Measurements from ENCODE around the gene COX18.
A peak's percentile ranks its signal among the peaks of the same experiment; 100 is the strongest.

COX18 gene

DNA sequence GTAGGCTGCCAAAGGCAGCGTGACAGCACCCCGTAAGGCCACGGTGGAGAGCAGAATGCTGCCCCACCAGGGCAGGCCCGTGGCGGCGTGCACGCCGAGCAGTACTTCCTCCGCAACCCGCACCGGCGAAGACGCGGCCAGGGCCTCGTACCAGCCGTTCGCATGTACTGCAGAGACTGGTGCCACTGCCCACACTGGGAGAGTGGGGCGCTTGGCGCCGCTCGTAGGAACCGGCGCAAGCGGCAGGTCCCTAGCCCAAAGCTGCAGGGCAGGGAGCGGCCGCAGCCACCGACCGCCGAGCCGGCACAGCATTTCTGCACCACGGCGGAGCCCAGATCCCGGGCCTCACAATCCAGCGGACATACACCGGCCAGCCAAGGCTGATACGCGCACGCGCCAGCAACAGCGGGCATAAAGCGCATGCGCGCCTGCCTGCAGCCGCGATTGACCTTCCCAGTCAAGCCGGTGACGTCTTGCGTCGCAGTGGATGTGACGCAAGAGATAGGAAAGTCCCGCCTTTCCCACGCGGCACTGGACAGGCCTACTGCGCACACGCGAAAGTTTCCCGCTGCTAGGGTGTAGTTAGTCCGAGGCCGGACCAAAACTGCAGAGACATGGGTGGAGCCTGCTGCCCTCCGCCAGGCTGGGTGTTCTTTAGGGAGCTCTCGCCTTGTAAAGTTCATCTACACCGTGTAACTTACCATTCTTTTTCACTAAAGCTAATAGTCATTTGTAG lies at the start of gene COX18:
COX18 (minus strand) TSS at position 379 of the 736 bp plus-strand sequence; CDS start at position 312, 67 bp downstream.
- DNase-seq (ENCODE audit: low spot score) (peak; percentile 94), ATAC-seq (ENCODE audit: low read depth) (peak; percentile 88)
- peak within 1 kb of the TSS; percentile 65 for H3K4me3 ChIP-seq (ENCODE audit: severe bottlenecking)
- H3K4me1 ChIP-seq (ENCODE audit: insufficient read depth, poor library complexity, severe bottlenecking) = peaks cover 7% of the 10 kb centered on the region
- H3K9me3 ChIP-seq (ENCODE audit: severe bottlenecking) = no peaks in the 10 kb centered on the region
- peaks cover 36% of the 10 kb centered on the region for H3K36me3 ChIP-seq (ENCODE audit: low read depth)
- TF ChIP-seq, protein P1, sequence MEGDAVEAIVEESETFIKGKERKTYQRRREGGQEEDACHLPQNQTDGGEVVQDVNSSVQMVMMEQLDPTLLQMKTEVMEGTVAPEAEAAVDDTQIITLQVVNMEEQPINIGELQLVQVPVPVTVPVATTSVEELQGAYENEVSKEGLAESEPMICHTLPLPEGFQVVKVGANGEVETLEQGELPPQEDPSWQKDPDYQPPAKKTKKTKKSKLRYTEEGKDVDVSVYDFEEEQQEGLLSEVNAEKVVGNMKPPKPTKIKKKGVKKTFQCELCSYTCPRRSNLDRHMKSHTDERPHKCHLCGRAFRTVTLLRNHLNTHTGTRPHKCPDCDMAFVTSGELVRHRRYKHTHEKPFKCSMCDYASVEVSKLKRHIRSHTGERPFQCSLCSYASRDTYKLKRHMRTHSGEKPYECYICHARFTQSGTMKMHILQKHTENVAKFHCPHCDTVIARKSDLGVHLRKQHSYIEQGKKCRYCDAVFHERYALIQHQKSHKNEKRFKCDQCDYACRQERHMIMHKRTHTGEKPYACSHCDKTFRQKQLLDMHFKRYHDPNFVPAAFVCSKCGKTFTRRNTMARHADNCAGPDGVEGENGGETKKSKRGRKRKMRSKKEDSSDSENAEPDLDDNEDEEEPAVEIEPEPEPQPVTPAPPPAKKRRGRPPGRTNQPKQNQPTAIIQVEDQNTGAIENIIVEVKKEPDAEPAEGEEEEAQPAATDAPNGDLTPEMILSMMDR (IDR thresholded peaks at IDR 0.05; ENCODE audit: poor library complexity, severe bottlenecking) = no peak
- peak within 1 kb of the TSS; percentile 76 for H3K27ac ChIP-seq (ENCODE audit: poor library complexity, severe bottlenecking)
- H3K27me3 ChIP-seq (ENCODE audit: insufficient read depth, poor library complexity, severe bottlenecking) = no peaks in the 10 kb centered on the region

DNA sequence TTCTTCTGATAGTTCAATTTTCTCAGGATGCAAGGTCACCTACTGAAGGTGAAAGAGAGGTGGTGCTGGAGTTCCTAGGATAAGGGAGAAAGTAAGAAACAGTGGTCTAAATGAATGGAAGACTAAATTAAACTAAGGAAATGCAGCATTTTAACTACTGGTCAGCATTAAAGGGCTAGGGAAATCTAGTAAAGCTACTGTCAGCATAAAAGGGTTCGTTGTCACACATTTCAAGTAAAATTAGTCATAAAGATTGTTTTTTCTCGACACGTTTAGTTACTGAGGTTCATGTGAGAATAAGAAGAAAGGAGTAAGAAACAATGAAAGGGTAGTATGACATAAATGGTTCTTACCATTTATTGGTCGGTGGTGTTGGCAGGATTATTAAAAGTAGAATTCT lies 40.0 kb upstream of the COX18 start:
- TF ChIP-seq, protein P1 (IDR thresholded peaks at IDR 0.05; ENCODE audit: poor library complexity, severe bottlenecking) = no peak
- Histone ChIP-seq H3K4me1 (ENCODE audit: insufficient read depth, poor library complexity, severe bottlenecking) (no peaks in the 10 kb centered on the region), H3K4me3 (ENCODE audit: severe bottlenecking) (no peak overlapping the region), H3K27ac (ENCODE audit: poor library complexity, severe bottlenecking) (no peak overlapping the region), H3K27me3 (ENCODE audit: insufficient read depth, poor library complexity, severe bottlenecking) (no peaks in the 10 kb centered on the region), H3K9me3 (ENCODE audit: severe bottlenecking) (no peaks in the 10 kb centered on the region), H3K36me3 (ENCODE audit: low read depth) (peaks cover 77% of the 10 kb centered on the region)
- no peak for DNase-seq (ENCODE audit: low spot score)
- ATAC-seq (ENCODE audit: low read depth) = no peak

DNA sequence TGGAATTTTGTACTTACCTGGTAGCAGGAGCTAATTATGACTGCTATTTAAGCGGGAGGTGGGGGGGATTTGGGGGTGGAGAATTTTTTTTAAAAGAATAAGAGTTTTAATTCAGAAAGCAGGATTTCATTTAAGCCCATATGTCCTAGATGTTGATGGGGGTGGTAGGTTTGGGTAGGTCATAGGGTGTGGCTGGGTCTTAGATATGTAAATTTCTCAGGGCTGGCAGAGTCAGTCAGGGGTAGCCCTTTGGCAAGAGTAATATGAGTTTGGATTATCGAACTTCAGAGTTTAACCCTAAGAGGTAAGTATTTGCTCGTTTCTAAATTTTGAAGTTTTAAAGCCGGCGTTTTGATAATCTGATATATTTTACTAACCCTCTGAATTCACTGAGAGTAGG lies 35.2 kb upstream of the COX18 start:
- ATAC-seq (ENCODE audit: low read depth) (no peak), DNase-seq (ENCODE audit: low spot score) (no peak)
- H3K36me3 ChIP-seq (ENCODE audit: low read depth) = peaks cover 62% of the 10 kb centered on the region
- no peak overlapping the region for H3K27ac ChIP-seq (ENCODE audit: poor library complexity, severe bottlenecking)
- no peak overlapping the region for H3K4me3 ChIP-seq (ENCODE audit: severe bottlenecking)
- no peaks in the 10 kb centered on the region for H3K27me3 ChIP-seq (ENCODE audit: insufficient read depth, poor library complexity, severe bottlenecking)
- no peaks in the 10 kb centered on the region for H3K9me3 ChIP-seq (ENCODE audit: severe bottlenecking)
- H3K4me1 ChIP-seq (ENCODE audit: insufficient read depth, poor library complexity, severe bottlenecking) = no peaks in the 10 kb centered on the region
- TF ChIP-seq, protein P1 (IDR thresholded peaks at IDR 0.05; ENCODE audit: poor library complexity, severe bottlenecking) = no peak

GRCh38 chr4:73103799-73104503 lies 34.4 kb upstream of the COX18 start:
- H3K36me3 ChIP-seq (ENCODE audit: low read depth) = peaks cover 55% of the 10 kb centered on the region
- H3K4me1 ChIP-seq (ENCODE audit: insufficient read depth, poor library complexity, severe bottlenecking) = no peaks in the 10 kb centered on the region
- no peaks in the 10 kb centered on the region for H3K27me3 ChIP-seq (ENCODE audit: insufficient read depth, poor library complexity, severe bottlenecking)
- DNase-seq (ENCODE audit: low spot score) = no peak
- H3K4me3 ChIP-seq (ENCODE audit: severe bottlenecking) = no peak overlapping the region
- TF ChIP-seq, protein P1 (IDR thresholded peaks at IDR 0.05; ENCODE audit: poor library complexity, severe bottlenecking) = no peak
- no peaks in the 10 kb centered on the region for H3K9me3 ChIP-seq (ENCODE audit: severe bottlenecking)
- no peak for ATAC-seq (ENCODE audit: low read depth)
- H3K27ac ChIP-seq (ENCODE audit: poor library complexity, severe bottlenecking) = no peak overlapping the region

Measured in RWPE2 (cell line).